ENCODE results near the gene HDAC11.

DNA sequence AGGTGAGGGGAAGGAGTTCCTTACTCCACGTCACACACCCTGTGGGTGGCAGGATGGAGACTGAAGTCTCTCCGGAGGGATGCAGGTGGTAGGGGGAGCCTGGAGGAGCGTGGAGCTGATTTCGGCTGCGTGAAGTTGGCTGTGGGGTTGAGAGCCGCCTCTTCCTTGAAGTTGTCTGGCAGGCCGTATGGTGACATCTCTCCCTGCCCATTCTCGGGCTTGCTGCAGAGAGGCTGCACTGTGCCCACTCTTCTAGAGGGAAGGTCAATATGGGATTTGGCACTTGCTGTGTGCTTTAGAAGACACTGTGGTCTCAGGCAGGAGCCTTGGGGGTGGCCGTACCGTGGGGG is 55.4 kb downstream of the HDAC11 start:
- TF ChIP-seq POLR2A (IDR thresholded peaks at IDR 0.05): no peak
- TF ChIP-seq, protein P1, sequence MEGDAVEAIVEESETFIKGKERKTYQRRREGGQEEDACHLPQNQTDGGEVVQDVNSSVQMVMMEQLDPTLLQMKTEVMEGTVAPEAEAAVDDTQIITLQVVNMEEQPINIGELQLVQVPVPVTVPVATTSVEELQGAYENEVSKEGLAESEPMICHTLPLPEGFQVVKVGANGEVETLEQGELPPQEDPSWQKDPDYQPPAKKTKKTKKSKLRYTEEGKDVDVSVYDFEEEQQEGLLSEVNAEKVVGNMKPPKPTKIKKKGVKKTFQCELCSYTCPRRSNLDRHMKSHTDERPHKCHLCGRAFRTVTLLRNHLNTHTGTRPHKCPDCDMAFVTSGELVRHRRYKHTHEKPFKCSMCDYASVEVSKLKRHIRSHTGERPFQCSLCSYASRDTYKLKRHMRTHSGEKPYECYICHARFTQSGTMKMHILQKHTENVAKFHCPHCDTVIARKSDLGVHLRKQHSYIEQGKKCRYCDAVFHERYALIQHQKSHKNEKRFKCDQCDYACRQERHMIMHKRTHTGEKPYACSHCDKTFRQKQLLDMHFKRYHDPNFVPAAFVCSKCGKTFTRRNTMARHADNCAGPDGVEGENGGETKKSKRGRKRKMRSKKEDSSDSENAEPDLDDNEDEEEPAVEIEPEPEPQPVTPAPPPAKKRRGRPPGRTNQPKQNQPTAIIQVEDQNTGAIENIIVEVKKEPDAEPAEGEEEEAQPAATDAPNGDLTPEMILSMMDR (IDR thresholded peaks at IDR 0.05): no peak
